MM.1S (cell line): ENCODE data around the gene KDM4C.

ENCODE experiments used
- EZH2 ChIP-seq: fragments of 300-600 bp; sonication (generic); optimal IDR thresholded peaks from 2 replicates; pipeline ENCODE3; 2017; ENCODE audit warnings: low read depth, mild to moderate bottlenecking, antibody characterized with exemption, low read length, mixed read lengths
- TF ChIP-seq, protein P1 (sequence below): fragments of 300-600 bp; sonication (generic); IDR thresholded peaks from 2 replicates; pipeline ENCODE4 v1.5.1; 2016; ENCODE audit warnings: antibody characterized with exemption, low read length, mixed read lengths

DNA sequence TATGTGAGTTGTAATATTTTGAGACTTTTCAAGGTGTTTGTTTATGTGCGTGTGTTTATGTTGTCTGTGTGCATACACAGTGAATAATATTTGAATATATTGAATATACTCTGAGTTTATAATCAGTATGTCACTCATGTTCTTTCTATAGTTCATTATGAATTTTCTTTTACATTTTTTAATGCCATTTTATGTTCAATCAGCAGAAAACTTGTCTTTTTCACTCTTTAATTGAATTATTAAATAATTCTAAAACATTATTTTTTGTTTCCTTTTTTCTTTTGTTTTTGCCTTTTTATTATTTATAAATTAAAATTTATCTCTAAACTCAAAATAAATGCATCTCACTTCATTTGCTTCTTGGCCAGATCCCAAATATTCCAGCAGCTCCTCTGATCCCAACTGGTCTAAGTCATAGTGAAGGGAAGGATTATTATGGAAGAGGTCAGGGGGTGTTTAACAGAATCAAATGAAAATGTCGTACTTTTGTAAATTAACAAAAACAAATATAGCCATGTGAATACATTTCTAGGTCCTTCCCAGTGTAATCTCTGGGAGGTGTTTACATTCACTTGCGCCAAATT is 188.9 kb downstream of the KDM4C start:
- TF ChIP-seq, protein P1, sequence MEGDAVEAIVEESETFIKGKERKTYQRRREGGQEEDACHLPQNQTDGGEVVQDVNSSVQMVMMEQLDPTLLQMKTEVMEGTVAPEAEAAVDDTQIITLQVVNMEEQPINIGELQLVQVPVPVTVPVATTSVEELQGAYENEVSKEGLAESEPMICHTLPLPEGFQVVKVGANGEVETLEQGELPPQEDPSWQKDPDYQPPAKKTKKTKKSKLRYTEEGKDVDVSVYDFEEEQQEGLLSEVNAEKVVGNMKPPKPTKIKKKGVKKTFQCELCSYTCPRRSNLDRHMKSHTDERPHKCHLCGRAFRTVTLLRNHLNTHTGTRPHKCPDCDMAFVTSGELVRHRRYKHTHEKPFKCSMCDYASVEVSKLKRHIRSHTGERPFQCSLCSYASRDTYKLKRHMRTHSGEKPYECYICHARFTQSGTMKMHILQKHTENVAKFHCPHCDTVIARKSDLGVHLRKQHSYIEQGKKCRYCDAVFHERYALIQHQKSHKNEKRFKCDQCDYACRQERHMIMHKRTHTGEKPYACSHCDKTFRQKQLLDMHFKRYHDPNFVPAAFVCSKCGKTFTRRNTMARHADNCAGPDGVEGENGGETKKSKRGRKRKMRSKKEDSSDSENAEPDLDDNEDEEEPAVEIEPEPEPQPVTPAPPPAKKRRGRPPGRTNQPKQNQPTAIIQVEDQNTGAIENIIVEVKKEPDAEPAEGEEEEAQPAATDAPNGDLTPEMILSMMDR, result no peak
- TF ChIP-seq EZH2, result no peak
